ENCODE results near the gene PWWP2B. TPM values are rescaled to one million over a fixed set of nuclear protein-coding genes. Genes with fewer than 3 reads are reported as not detected.

PWWP2B gene
- polyA plus RNA-seq, 2 of the 4 experiments (the other 2 are of a cell fraction), result 2.8 to 7.3 TPM

GRCh38 chr10:132463333-132464255 lies 66.6 kb downstream of the PWWP2B start:
- no peak for TF ChIP-seq ZSCAN20 (CRISPR knock-in tag; IDR thresholded peaks at IDR 0.05)
- peak; percentile 18; the same call in 1 of the 3 replicates for TF ChIP-seq SMC3 (IDR thresholded peaks at IDR 0.05)
- no peak for TF ChIP-seq RNF2 (IDR thresholded peaks at IDR 0.05; ENCODE audit: borderline replicate concordance, low read depth)
- TF ChIP-seq RAD21 (conservative IDR thresholded peaks at IDR 0.05 in 1 of 2, IDR thresholded peaks at IDR 0.05 in 1 of 2), result peak; percentile 18 to 41; a peak in 2 of 5 replicates
- CTCF ChIA-PET, result interaction anchor here (1.0 to 11.5 kb wide), 11 partner anchors 9 to 191 kb away, joined by 3 to 134 read pairs (median 4); no protein-coding TSS in a partner anchor
- WGBS (ENCODE audit: missing lambda C conversion rate), result 80% methylated on average over 18 of the region's 30 CpGs
- Histone ChIP-seq H3K4me1 (0 out of 3 replicates have a peak, but pooled peaks cover 14% of the 10 kb centered on the region), H3K27ac (no peak overlapping the region), H3K4me2 (no peak overlapping the region), H3K9me3 (no peaks in the 10 kb centered on the region), H3K4me3 (no peak overlapping the region)
- peak in 1 of 2 experiments; percentile 44; a peak in 3 of 6 replicates for ATAC-seq
- POLR2A ChIA-PET, result no interaction called here
- no peak for DNase-seq (ENCODE audit: low read depth in 1 of 2, low spot score in 1 of 2)
- FAIRE-seq, result no peak

GRCh38 chr10:132464256-132465192 lies 67.5 kb downstream of the PWWP2B start:
- CTCF ChIA-PET, result interaction anchor here (1.0 to 11.5 kb wide), 8 partner anchors 10 to 191 kb away, joined by 3 to 134 read pairs (median 5); no protein-coding TSS in a partner anchor
- H3K27ac ChIP-seq, result 0 out of 6 replicates have a peak overlapping the region, but pooled peaks of 1 of the 2 experiments have one; percentile 11
- ATAC-seq, result peak in 1 of 2 experiments; percentile 22; a peak in 3 of 6 replicates

More at GRCh38 chr10:132464256-132465192, 67.5 kb downstream of the PWWP2B start:
- no peak for TF ChIP-seq RFX5 (IDR thresholded peaks at IDR 0.05)
- TF ChIP-seq MAX (IDR thresholded peaks at IDR 0.05), result no peak
- no peak for TF ChIP-seq FOXS1 (CRISPR knock-in tag; IDR thresholded peaks at IDR 0.05)
- no peak for TF ChIP-seq PHF8 (IDR thresholded peaks at IDR 0.05; ENCODE audit: borderline replicate concordance, low read depth)
- TF ChIP-seq FOSL2 (IDR thresholded peaks at IDR 0.05), result no peak
- no peak for TF ChIP-seq FOSL2 (CRISPR knock-in tag; IDR thresholded peaks at IDR 0.05)
- TF ChIP-seq USF2 (IDR thresholded peaks at IDR 0.05), result no peak
- TF ChIP-seq EP300 (IDR thresholded peaks at IDR 0.05), result no peak
- no peak for TF ChIP-seq JUN (IDR thresholded peaks at IDR 0.05)
- no peak for TF ChIP-seq BCL3 (IDR thresholded peaks at IDR 0.05)
- no peak for TF ChIP-seq ZC3H11A (IDR thresholded peaks at IDR 0.05)
- TF ChIP-seq RARB (CRISPR knock-in tag; IDR thresholded peaks at IDR 0.05), result no peak
- TF ChIP-seq KDM5A (IDR thresholded peaks at IDR 0.05), result no peak
- TF ChIP-seq E2F6 (IDR thresholded peaks at IDR 0.05; ENCODE audit: borderline replicate concordance, low read depth), result no peak
- TF ChIP-seq ATOH8 (CRISPR knock-in tag; IDR thresholded peaks at IDR 0.05; ENCODE audit: low read depth), result no peak
- no peak for TF ChIP-seq HEYL (CRISPR knock-in tag; IDR thresholded peaks at IDR 0.05)
- TF ChIP-seq SMC3 (IDR thresholded peaks at IDR 0.05), result no peak
- no peak for TF ChIP-seq BHLHE40 (IDR thresholded peaks at IDR 0.05; ENCODE audit: low read depth, low read length)
- WGBS (ENCODE audit: missing lambda C conversion rate), result 73% methylated on average over 12 of the region's 22 CpGs
- POLR2A ChIA-PET, result no interaction called here
- no peaks in the 10 kb centered on the region for H3K9me3 ChIP-seq
- H3K4me2 ChIP-seq, result no peak overlapping the region
- 0 out of 3 replicates have a peak, but pooled peaks cover 6% of the 10 kb centered on the region for H3K4me1 ChIP-seq
- DNase-seq (ENCODE audit: low read depth in 1 of 2, low spot score in 1 of 2) (no peak), FAIRE-seq (no peak)
- H3K4me3 ChIP-seq, result no peak overlapping the region
